IMR-90 (cell line): ENCODE measurements around the gene BDH1. TPM values are rescaled to one million over a fixed set of nuclear protein-coding genes. Genes with fewer than 3 reads are reported as not detected.

Source experiments
- ATAC-seq: fragments of 200-7000 bp; cut with Tn5 transposase; 2 replicates; pipeline ENCODE4 v1.9.1; 2020; ENCODE audit warnings: low read depth, mild to moderate bottlenecking, moderate library complexity
- BruUV-seq: library from RNA; stranded (reverse); fragments of 400-500 nt; replicated peaks from 2 replicates; lab custom pipeline; 2021; lab: Mats Ljungman, UMichigan
- CTCF ChIA-PET: fragments of 300-600 bp; formaldehyde crosslinking; extraction: SDS; loops from one replicate; lab custom pipeline; 2021; ENCODE audit warnings: antibody characterized with exemption; lab: Yijun Ruan, JAX
- POLR2A ChIA-PET: fragments of 300-600 bp; sonication (Branson Sonifier 250); formaldehyde crosslinking; loops from one replicate; lab custom pipeline; 2022; ENCODE audit warnings: antibody characterized with exemption; ENCODE audit not compliant: unreplicated experiment; lab: Charles Lee
- DNase-seq: peaks from one replicate; pipeline ENCODE4 v3.0.0; 2013
- H2AFZ ChIP-seq: replicated peaks from 2 replicates; pipeline ENCODE3; 2013; ENCODE audit warnings: low read length, mild to moderate bottlenecking; ENCODE audit not compliant: poor library complexity
- H2AK5ac ChIP-seq: 2 replicates; pipeline ENCODE4 v1.6.1; 2013; ENCODE audit warnings: low read depth, low read length, inconsistent platforms
- H2AK9ac ChIP-seq: replicated peaks from 2 replicates; pipeline ENCODE3; 2013; ENCODE audit warnings: mild to moderate bottlenecking, low read depth, low read length, moderate library complexity; ENCODE audit not compliant: poor library complexity
- H2BK120ac ChIP-seq: 2 replicates; pipeline ENCODE4 v1.6.1; 2013; ENCODE audit warnings: low read depth, low read length, inconsistent platforms
- H2BK15ac ChIP-seq: 3 replicates; pipeline ENCODE4 v1.6.1; 2013; ENCODE audit warnings: low read depth, low read length, inconsistent platforms
- H2BK20ac ChIP-seq: 2 replicates; pipeline ENCODE4 v1.6.1; 2013; ENCODE audit warnings: low read depth, mild to moderate bottlenecking, inconsistent platforms, low read length, moderate library complexity
- H2BK5ac ChIP-seq: 2 replicates; pipeline ENCODE4 v1.6.1; 2013; ENCODE audit warnings: mild to moderate bottlenecking, low read depth, low read length, inconsistent platforms; ENCODE audit not compliant: poor library complexity, severe bottlenecking
- H3K14ac ChIP-seq: replicated peaks from 2 replicates; pipeline ENCODE4 v1.6.1; 2013; ENCODE audit warnings: low read depth, low read length, inconsistent platforms
- H3K18ac ChIP-seq: 2 replicates; pipeline ENCODE4 v1.6.1; 2013; ENCODE audit warnings: low read depth, low read length, control low read depth
- H3K23ac ChIP-seq: 2 replicates; pipeline ENCODE4 v1.6.1; 2013; ENCODE audit warnings: low read depth, low read length, inconsistent platforms
- H3K27ac ChIP-seq: 2 replicates; pipeline ENCODE4 v1.5.1; 2013; ENCODE audit warnings: mild to moderate bottlenecking, control low read depth, low read length; ENCODE audit not compliant: insufficient read depth
- H3K27me3 ChIP-seq: 2 replicates; pipeline ENCODE4 v1.6.1; 2013; ENCODE audit warnings: low read length; ENCODE audit not compliant: control insufficient read depth, insufficient read depth
- H3K36me3 ChIP-seq: 2 replicates; pipeline ENCODE4 v1.6.1; 2013; ENCODE audit warnings: low read length, mixed read lengths; ENCODE audit not compliant: control insufficient read depth, insufficient read depth
- H3K4ac ChIP-seq: 2 replicates; pipeline ENCODE4 v1.6.1; 2013; ENCODE audit warnings: low read depth, low read length, inconsistent platforms
- H3K4me1 ChIP-seq: 2 replicates; pipeline ENCODE4 v1.6.1; 2013; ENCODE audit warnings: low read length, mixed read lengths; ENCODE audit not compliant: control insufficient read depth, insufficient read depth
- H3K4me2 ChIP-seq: 2 replicates; pipeline ENCODE4 v1.6.1; 2013; ENCODE audit warnings: low read depth, mild to moderate bottlenecking, control low read depth, low read length, moderate library complexity
- H3K4me3 ChIP-seq: 2 replicates; pipeline ENCODE4 v1.5.1; 2013; ENCODE audit warnings: low read depth, mild to moderate bottlenecking, control low read depth, low read length, moderate library complexity; ENCODE audit not compliant: insufficient read depth
- H3K56ac ChIP-seq: 2 replicates; pipeline ENCODE4 v1.6.1; 2013; ENCODE audit warnings: low read length, inconsistent platforms; ENCODE audit not compliant: insufficient read depth; ENCODE audit errors: extremely low read depth
- H3K79me1 ChIP-seq, 2 experiments: 2 replicates each; pipeline ENCODE4 v1.6.1; 2013; ENCODE audit warnings: low read length in 2 of 2, inconsistent platforms in 1 of 2, low read depth in 1 of 2
- H3K9ac ChIP-seq: 2 replicates; pipeline ENCODE4 v1.6.1; 2013; ENCODE audit warnings: low read depth, low read length, control low read depth
- H3K9me1 ChIP-seq: 2 replicates; pipeline ENCODE4 v1.6.1; 2013; ENCODE audit warnings: low read length, inconsistent platforms; ENCODE audit not compliant: insufficient read depth
- H3K9me3 ChIP-seq: 2 replicates; pipeline ENCODE4 v1.6.1; 2013; ENCODE audit warnings: low read length; ENCODE audit not compliant: control insufficient read depth, insufficient read depth
- H4K20me1 ChIP-seq: 2 replicates; pipeline ENCODE4 v1.6.1; 2013; ENCODE audit warnings: low read length, inconsistent platforms; ENCODE audit not compliant: insufficient read depth
- H4K5ac ChIP-seq: 2 replicates; pipeline ENCODE4 v1.6.1; 2013; ENCODE audit warnings: mild to moderate bottlenecking, low read depth, low read length, control low read depth
- H4K8ac ChIP-seq, 2 experiments: 2 replicates each; pipeline ENCODE4 v1.6.1; 2013; ENCODE audit warnings: low read depth in 2 of 2, low read length in 2 of 2, control low read depth in 1 of 2, inconsistent platforms in 1 of 2
- H4K91ac ChIP-seq: 2 replicates; pipeline ENCODE4 v1.6.1; 2013; ENCODE audit warnings: low read depth, low read length, inconsistent platforms; ENCODE audit not compliant: insufficient read depth
- BHLHE40 ChIP-seq: fragments of 150-350 bp; IDR thresholded peaks from 2 replicates; pipeline ENCODE4 v1.6.1; 2016; ENCODE audit warnings: mild to moderate bottlenecking, low read depth, low read length
- CEBPB ChIP-seq: IDR thresholded peaks from 2 replicates; pipeline ENCODE4 v1.6.1; 2012; ENCODE audit warnings: low read depth, low read length, improper control_type of control experiment
- CHD1 ChIP-seq: IDR thresholded peaks from 2 replicates; pipeline ENCODE4 v1.6.1; 2012; ENCODE audit warnings: low read depth, low read length, improper control_type of control experiment
- ELK1 ChIP-seq: fragments of 150-350 bp; IDR thresholded peaks from 2 replicates; pipeline ENCODE4 v1.6.1; 2016; ENCODE audit warnings: low read depth, mild to moderate bottlenecking, low read length, moderate library complexity, borderline replicate concordance
- FOS ChIP-seq: fragments of 150-350 bp; IDR thresholded peaks from 2 replicates; pipeline ENCODE4 v1.6.1; 2016; ENCODE audit warnings: low read depth, low read length
- MAFK ChIP-seq: IDR thresholded peaks from 2 replicates; pipeline ENCODE4 v1.6.1; 2012; ENCODE audit warnings: low read depth, low read length, improper control_type of control experiment
- MAZ ChIP-seq: IDR thresholded peaks from 2 replicates; pipeline ENCODE4 v1.6.1; 2012; ENCODE audit warnings: low read depth, mild to moderate bottlenecking, low read length, improper control_type of control experiment, moderate library complexity, borderline replicate concordance
- MXI1 ChIP-seq: IDR thresholded peaks from 2 replicates; pipeline ENCODE4 v1.6.1; 2012; ENCODE audit warnings: low read depth, mild to moderate bottlenecking, low read length, moderate library complexity, borderline replicate concordance
- NFE2L2 ChIP-seq: fragments of 150-350 bp; IDR thresholded peaks from 2 replicates; pipeline ENCODE4 v1.6.1; 2016; ENCODE audit warnings: low read depth, mild to moderate bottlenecking, low read length
- POLR2A ChIP-seq: IDR thresholded peaks from 2 replicates; pipeline ENCODE4 v1.6.1; 2012; ENCODE audit warnings: mild to moderate bottlenecking, low read depth, low read length
- RAD21 ChIP-seq: IDR thresholded peaks from 2 replicates; pipeline ENCODE4 v1.6.1; 2012; ENCODE audit warnings: low read length, improper control_type of control experiment
- RCOR1 ChIP-seq: IDR thresholded peaks from 2 replicates; pipeline ENCODE4 v1.6.1; 2012; ENCODE audit warnings: mild to moderate bottlenecking, low read length, improper control_type of control experiment; ENCODE audit not compliant: insufficient replicate concordance
- RFX5 ChIP-seq: IDR thresholded peaks from 2 replicates; pipeline ENCODE4 v1.8.0; 2012; ENCODE audit warnings: low read depth, mild to moderate bottlenecking, low read length, moderate library complexity
- SMC3 ChIP-seq: fragments of 150-350 bp; IDR thresholded peaks from 2 replicates; pipeline ENCODE4 v1.6.1; 2016; ENCODE audit warnings: low read depth, mild to moderate bottlenecking, antibody characterized with exemption, low read length, moderate library complexity
- WGBS, 2 experiments: methylation state at CpG; one replicate each; pipeline versions ENCODE4 v1.1.5 to v1.1.7; 2013; ENCODE audit warnings: missing lambda C conversion rate in 2 of 2; ENCODE audit not compliant: insufficient read length in 1 of 2; ENCODE audit errors: extremely low coverage in 2 of 2; 5-methylcytosine and 5-hydroxymethylcytosine counted together
- dilution Hi-C: fragments of 300-500 bp; cut with HindIII; formaldehyde crosslinking; loops from one replicate; pipeline ENCODE4 v1.14.3; 2018; ENCODE audit warnings: low sequenced_read_pairs; ENCODE audit not compliant: unreplicated experiment
- in situ Hi-C: fragments of 300-500 bp; cut with MboI; formaldehyde crosslinking; loops from 3 replicates; pipeline ENCODE4 v1.14.3; 2019; ENCODE audit warnings: low sequenced_read_pairs, inconsistent platforms, mixed read lengths
- intact Hi-C: fragments of 100-400 bp; cut with micrococcal nuclease; formaldehyde crosslinking; loops from 2 replicates; pipeline ENCODE4 v1.10.0; 2022
- polyA plus RNA-seq, 3 experiments: library from polyadenylated mRNA; depleted of rRNA; stranded (reverse); fragments of >200 nt; gene quantifications; 2 replicates each; pipeline ENCODE4 v1.2.3, GENCODE V29; 2012; ENCODE audit warnings: low replicate concordance in 1 of 3
- total RNA-seq: library from RNA; depleted of rRNA; stranded (reverse); fragments of >200 nt; gene quantifications from 2 replicates; pipeline ENCODE4 v1.2.3, GENCODE V29; 2012
- TF ChIP-seq, protein P1 (sequence below): fragments of 150-350 bp; IDR thresholded peaks from 2 replicates; pipeline ENCODE4 v1.6.1; 2017; ENCODE audit warnings: mild to moderate bottlenecking, antibody characterized with exemption, low read length, low read depth
- TF ChIP-seq, protein P2 (sequence below): conservative IDR thresholded peaks from 2 replicates; pipeline ENCODE4 v1.5.1; 2012; ENCODE audit warnings: mild to moderate bottlenecking, low read depth, low read length, improper control_type of control experiment

Gene BDH1
- total and polyA plus RNA-seq, 2 of the 4 experiments (the other 2 are of a cell fraction): 2.7 to 4.4 TPM

DNA sequence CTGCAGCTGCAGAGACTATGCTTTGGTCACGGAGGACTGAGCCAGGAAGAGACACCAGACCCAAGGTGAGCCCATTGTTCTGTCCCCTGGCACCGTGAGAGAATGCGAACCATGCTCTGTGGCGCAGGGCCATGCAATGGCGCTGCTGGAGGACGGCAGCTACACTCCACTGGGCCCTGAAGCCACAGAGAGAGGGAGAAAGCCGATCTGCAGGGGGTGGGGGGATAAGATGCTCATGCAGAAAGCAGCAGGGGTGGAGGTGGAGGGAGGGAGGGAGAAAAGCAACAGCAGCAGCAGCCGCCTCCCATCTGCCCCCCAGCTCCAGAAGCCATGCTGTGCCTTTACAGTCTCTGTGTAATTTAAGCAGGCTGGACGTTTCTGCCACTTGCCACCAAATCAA is 5.3 kb downstream of the BDH1 start:
- H4K5ac ChIP-seq: no peak overlapping the region
- no peak overlapping the region for H3K4me3 ChIP-seq
- no peak overlapping the region for H3K4ac ChIP-seq
- dilution Hi-C loops (no loop called here), intact Hi-C loops (no loop called here), in situ Hi-C loops (no loop called here)
- BruUV-seq: no TSS peak
- ChIA-PET POLR2A (no interaction called here), CTCF (interaction anchor here (0.6 kb wide), 1 partner anchor 38 kb away, joined by 4 read pairs; no protein-coding TSS in a partner anchor)
- H2AK5ac ChIP-seq: no peak overlapping the region
- no peaks in the 10 kb centered on the region for H3K36me3 ChIP-seq
- no peak overlapping the region for H4K8ac ChIP-seq
- H2BK5ac ChIP-seq: no peak overlapping the region
- H3K18ac ChIP-seq: no peak overlapping the region
- no peak overlapping the region for H3K9ac ChIP-seq
- H3K9me3 ChIP-seq: no peaks in the 10 kb centered on the region
- TF ChIP-seq MAZ (no peak), SMC3 (no peak), FOS (no peak), MXI1 (no peak), POLR2A (no peak), RAD21 (no peak), BHLHE40 (no peak), NFE2L2 (no peak), MAFK (no peak), CEBPB (no peak), RFX5 (no peak), ELK1 (no peak), CHD1 (no peak), RCOR1 (no peak)
- TF ChIP-seq, protein P1, sequence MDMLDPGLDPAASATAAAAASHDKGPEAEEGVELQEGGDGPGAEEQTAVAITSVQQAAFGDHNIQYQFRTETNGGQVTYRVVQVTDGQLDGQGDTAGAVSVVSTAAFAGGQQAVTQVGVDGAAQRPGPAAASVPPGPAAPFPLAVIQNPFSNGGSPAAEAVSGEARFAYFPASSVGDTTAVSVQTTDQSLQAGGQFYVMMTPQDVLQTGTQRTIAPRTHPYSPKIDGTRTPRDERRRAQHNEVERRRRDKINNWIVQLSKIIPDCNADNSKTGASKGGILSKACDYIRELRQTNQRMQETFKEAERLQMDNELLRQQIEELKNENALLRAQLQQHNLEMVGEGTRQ: no peak
- TF ChIP-seq, protein P2, sequence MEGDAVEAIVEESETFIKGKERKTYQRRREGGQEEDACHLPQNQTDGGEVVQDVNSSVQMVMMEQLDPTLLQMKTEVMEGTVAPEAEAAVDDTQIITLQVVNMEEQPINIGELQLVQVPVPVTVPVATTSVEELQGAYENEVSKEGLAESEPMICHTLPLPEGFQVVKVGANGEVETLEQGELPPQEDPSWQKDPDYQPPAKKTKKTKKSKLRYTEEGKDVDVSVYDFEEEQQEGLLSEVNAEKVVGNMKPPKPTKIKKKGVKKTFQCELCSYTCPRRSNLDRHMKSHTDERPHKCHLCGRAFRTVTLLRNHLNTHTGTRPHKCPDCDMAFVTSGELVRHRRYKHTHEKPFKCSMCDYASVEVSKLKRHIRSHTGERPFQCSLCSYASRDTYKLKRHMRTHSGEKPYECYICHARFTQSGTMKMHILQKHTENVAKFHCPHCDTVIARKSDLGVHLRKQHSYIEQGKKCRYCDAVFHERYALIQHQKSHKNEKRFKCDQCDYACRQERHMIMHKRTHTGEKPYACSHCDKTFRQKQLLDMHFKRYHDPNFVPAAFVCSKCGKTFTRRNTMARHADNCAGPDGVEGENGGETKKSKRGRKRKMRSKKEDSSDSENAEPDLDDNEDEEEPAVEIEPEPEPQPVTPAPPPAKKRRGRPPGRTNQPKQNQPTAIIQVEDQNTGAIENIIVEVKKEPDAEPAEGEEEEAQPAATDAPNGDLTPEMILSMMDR: no peak
- H3K27me3 ChIP-seq: no peaks in the 10 kb centered on the region
- no peak overlapping the region for H2AFZ ChIP-seq
- no peak overlapping the region for H2AK9ac ChIP-seq
- H3K27ac ChIP-seq: no peak overlapping the region
- peaks cover 4% of the 10 kb centered on the region for H3K4me1 ChIP-seq
- 0 out of 4 replicates have a peak, but pooled peaks cover 0 to 5% of the 10 kb centered on the region in 2 experiments for H3K79me1 ChIP-seq
- H4K91ac ChIP-seq: no peak overlapping the region
- H3K23ac ChIP-seq: no peak overlapping the region
- ATAC-seq: no peak
- no peak overlapping the region for H3K56ac ChIP-seq
- H3K9me1 ChIP-seq: peaks cover 3% of the 10 kb centered on the region; the same call in 1 of the 2 replicates
- no peak overlapping the region for H3K14ac ChIP-seq
- H4K20me1 ChIP-seq: no peaks in the 10 kb centered on the region; the same call in 1 of the 2 replicates
- H2BK15ac ChIP-seq: no peak overlapping the region
- no peak overlapping the region for H3K4me2 ChIP-seq
- no peak overlapping the region for H2BK120ac ChIP-seq
- no peak for DNase-seq
- no peak overlapping the region for H2BK20ac ChIP-seq
- WGBS, 2 experiments: 50% methylated on average over 6 of the region's 9 CpGs; no CpG with 5 or more reads in 1 of the 2 experiments
